ENCODE data around the gene C17orf114.
A peak's percentile ranks its signal among the peaks of the same experiment; 100 is the strongest.
"Not testable (repeated sequence)": the region's sequence is repeated elsewhere in the genome, so short reads cannot be mapped to it uniquely, and the experiment has no call there.

C17orf114 gene

DNA sequence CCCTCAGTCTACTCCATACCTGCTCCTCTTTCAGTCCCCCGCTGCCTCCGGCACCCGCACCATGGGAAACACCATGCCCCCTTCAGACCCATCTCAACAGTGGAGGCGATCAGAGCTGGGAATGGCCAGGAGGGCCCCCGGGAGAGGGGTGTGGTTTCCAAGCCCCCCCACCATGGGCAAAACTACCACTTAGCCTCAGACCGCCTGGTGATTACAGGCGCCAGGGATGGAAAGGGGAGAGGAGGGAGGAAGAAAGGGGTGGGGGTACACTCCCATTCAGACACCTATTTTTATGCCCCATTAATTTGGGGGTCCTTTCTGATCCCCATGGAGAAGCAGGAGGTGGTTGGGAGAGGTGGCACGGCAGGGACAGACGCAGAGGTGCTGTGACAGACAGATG lies at the start of gene C17orf114:
Gene C17orf114 (minus strand): TSS at position 101 of the 400 bp plus-strand sequence.
- no peak for DNase-seq

DNA sequence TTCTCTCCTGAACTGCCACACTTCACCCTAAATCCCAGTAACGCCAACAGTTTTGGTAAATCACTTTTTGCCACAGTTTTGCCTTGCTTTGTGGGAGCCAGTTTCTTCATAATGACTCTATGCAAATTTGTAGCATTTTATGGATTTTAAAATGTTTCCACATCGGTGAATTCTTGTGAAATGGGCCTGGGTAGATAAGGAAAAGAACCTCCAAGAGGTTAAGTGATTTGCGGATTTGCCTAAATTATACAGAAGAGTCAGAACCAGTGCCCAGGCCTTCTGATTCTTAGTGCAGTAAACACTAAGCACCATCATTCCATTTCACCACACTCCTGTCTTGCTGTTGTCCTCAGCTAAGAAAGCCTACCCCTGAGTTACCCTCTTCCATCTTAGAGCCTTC lies 49.0 kb upstream of the C17orf114 start:
- no peak for DNase-seq

DNA sequence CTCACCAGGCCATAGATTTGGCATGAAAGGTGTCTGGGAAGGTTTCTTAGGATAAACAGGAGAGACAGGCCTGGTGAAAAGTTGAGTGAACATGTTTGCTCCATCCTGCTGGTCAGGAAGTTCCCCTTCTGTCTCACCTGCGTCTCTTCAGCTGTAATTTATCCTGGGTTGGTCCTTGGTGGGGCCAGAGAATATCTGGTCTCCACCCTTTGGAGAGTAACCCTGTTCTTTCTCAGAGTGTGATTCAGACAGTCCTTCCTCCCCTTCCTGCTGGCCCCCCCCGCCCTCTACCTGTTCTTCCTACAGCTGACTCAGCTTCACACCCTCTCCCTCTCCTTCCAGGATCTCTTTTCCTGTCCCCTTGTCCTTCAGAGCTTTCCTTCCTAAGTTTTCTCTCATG lies 48.1 kb upstream of the C17orf114 start:
- no peak for DNase-seq

DNA sequence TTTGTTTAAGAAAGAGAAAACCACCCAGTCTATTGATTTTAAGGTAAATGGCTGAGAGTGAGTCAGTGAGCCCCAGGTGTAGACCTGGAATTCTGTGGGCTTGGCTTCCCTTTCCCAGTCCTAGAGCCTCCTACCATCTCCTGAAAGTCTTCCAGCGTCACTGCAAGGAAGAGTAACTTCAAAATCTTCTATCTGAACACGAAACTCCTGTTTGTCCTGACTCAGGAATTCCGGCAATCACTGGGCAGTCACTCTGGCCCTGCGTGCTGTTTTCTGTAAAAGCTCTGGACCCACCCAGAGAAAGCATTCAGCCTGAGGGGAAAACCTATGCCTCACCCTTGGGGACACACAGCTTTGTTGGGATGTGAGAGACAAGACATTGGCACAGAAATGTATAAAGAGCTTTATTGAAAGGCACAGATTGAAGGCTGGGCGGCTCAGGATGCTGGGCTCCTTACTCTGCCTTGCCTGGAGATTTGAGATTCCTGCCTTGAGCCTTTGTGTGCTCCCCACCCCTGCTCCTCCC lies 46.9 kb upstream of the C17orf114 start:
- DNase-seq = no peak

DNA sequence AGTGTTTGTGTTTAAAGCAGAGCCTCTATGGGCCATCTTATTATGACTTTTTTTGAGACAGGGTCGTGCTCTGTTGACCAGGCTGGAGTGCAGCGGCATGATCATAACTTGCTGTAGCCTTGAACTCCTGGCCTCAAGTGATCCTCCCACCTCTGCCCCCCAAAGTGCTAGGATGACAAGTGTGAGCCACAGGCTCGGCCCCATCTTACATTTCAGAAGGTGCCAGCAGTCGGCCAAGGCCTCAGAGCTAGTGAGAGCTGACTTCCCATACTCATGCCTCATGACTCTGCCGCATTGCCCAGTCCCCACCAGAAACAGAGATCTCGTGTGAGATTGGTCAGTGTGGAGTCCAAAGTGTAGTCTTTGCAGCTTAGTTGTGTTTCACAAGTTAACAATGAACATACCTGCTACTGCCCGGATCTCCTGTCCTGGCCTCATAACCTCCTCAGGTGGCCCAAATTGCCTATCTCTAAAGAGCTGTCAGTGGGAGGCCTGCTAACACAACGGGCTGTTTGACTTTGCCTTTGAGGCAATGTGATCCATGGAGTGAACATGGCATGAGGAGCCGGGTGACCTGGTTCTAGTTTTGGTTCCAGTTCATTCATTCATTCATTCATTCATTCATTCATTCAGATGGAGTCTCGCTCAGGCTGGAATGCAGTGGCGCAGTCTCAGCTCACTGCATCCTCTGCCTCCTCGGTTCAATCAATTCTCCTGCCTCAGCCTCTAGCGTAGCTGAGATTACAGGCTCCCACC lies 44.7 kb upstream of the C17orf114 start:
- DNase-seq = no peak

DNA sequence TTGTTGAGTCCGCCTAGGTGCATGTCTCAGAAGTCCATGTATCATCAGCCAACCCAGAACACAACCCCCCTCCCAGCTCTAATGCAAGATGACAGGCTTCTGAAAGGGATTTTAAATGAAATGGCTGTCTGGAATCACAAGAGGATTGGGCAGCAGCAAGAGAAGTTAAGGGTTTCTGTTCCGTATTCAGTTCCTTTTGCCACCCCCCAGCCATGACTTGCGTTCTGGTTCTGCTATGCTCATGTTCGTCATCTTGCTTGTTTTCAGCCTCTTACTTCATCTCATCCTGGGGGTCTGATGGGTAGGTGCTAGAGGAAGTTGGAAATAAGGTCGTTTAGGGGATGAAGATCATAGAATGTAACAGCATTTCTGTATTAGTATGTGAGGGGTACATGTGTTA lies 43.0 kb upstream of the C17orf114 start:
- DNase-seq = no peak

DNA sequence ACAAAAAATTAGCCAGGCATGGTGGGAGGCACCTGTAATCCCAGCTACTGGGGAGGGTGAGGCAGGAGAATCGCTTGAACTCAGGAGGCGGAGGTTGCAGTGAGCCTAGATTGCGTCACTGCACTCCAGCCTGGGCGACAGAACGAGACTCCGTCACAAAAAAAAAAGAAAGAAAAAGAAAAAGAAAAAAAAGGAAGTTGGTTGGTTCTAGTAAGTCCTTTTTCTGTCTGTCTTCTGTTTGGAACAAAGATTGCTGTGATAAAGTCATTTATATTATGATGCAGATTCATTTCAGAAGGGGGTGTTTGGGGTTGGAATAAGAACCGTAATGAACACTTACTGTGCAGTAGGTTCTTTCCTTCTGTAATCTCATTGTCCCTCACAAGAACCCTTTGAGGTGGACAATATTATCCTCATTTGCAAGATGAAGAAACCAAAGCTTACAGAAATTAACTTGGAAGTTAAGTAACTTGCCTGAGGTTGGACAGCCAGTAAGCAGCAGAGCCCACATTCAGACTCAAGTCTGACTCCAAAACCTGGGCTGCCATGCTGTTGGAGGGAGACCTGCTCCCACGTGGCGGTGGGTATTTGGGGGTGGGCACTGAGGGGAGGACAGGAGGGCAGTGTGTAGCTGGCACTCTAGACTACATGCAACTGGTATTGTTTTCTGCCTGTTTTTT lies 41.3 kb upstream of the C17orf114 start:
- no peak for DNase-seq

DNA sequence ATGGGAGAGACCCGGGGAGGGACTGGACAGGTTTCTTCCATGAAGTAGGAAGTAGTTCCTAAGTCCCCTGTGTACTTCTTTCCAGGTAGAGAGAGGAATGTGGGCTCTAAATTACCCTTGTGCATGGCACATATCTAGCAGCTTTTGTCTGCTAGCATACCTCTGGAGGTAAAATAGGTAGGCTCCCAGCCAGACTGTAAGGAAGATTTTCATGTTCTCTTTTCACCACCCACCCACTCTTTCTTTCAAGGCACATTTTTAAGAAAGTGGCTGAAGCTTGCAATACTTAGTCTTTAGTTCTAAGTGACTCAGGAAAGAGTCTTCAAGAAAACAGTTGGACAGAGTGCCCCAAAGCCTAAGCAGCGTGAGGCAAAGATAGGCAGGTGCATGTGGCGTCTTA lies 40.2 kb upstream of the C17orf114 start:
- DNase-seq = no peak

DNA sequence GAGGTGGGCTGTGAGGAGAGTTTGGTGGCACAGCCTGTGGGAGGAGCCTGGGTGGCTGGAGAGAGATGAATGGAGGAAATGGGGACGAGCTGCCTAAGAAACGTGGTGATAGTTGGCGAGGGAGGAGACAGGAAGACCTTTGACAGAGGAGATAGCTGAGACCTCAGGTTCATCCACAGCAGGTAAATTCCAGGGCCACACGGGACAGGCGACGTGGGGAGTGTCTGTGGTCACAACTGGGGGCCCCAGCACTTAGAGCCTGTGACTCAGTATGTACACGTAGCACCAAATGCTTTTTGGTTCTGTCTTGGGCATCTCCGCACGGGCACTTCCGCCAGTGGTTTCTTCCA lies 38.7 kb upstream of the C17orf114 start:
- DNase-seq = no peak

DNA sequence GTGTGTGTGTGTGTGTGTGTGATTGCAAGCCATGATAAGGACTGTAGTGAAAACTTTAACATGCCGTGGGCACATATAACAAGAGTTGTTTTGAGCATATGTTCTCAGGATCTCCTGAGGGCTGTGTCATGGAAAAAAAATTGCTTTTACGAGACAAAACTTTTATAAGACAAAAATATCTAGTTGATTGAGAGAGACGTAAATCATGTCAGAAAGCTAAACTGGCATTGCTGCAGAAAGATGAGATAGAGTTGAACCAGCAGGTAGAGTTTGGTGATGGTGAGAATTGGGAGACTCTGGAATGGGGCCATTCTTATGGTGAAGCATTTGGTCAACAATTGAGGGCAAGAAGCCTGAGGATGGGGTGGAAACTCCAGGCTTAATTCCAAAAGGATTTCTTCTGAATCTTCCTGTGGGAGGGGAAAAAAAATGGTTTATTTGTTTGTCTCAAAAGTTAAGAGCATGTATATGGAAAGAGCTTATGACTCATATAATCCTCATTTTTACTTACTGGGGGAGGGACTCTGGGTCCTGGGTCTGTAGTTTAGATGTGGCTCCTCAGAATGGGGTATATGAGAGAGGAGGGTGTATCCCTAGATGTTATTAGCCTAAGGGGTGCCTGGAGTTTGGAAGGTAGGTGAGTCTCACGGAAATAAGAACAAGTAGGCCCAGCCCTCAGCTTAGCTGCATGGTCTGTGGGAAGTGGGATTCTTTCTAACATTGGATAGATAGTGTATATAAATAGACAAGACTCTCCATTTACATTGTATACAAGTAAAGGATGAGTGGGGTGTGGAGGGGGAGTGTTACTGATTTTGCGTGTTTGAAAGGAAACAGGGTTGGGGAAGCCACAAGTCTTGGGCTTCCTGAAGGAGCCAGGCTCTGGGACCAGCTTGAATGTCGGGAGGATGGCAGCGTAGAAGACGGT lies 38.1 kb upstream of the C17orf114 start:
- DNase-seq = no peak

DNA sequence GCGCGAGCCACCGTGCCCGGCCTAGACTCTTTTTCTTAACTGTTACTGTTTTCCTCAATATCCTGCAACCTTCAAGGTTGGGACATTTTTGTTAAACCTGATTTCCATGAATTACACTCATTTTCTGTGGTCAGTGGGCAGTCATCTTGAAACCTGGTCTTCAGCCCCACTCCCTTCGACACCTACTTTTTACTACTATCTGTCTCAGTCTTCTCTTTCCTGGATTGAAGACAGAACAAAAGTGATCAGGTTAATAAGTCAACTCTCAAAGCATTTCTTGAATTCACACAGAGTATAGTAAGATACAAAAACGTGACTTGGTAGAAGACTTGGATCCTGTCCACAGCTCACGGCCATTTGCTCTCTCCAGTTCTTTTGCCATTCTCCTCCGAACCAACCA lies 37.1 kb upstream of the C17orf114 start:
- no peak for DNase-seq

DNA sequence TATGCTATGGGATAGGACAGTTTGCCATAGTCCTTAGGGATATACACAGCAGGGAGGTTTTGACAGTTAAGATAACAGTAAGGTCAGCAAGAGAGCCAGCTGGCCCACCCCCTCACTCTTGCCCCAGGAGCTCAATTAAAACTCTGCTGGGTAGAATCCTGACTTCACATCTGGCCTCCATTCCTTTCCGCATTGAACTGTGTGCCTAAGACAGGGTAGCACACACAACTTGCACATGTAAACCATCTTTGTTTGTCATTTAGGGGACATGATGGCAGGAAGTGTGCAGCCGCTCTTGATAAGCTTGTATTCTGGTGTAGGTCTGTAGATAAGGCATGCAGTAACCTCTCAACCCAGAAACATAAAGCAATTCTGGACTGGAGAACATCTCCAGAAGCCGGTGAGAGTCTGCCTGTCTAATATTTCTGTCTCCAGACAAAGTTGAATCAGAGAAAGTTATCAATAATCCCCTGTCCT lies 36.2 kb upstream of the C17orf114 start:
- no peak for DNase-seq

DNA sequence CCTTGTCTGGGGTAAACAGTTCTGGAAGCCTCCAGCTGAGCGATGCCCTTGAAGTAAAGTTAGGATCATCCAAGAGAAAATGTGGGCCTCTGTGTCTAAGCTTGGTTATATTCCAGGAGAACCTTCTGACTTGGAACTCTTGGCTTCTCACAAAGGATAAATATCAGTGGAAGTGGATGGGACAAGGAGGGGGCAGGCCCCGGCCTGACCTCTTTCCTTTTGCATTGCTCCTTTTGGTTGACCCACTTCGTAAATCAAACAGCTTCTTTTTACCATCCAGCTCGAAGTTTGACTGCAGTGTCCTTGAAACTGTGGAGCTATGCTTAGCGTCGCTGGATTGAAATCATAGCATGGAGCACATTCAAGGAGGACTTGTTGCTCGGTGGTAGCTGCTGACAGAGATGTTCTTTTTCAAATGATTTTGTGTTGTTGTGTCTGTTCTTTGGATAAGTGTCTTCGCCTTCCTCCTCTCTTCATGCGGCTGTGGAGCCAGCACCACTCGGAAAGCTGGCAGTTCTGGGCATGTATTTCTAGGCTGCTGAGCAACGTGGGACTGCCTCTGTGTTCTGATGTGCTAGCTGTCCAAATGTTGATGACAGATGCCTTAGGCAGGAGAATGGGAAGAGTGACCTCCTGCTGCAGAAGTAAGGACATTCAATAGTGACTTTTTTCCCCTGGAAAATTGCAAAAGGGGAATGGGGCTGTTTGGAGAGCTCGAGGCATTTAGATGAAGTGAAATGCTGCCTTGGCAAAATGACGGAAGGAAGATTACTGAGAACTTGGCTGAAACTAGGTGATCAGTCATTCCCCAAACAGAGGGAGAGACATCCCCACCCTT lies 35.6 kb upstream of the C17orf114 start:
- DNase-seq = no peak

DNA sequence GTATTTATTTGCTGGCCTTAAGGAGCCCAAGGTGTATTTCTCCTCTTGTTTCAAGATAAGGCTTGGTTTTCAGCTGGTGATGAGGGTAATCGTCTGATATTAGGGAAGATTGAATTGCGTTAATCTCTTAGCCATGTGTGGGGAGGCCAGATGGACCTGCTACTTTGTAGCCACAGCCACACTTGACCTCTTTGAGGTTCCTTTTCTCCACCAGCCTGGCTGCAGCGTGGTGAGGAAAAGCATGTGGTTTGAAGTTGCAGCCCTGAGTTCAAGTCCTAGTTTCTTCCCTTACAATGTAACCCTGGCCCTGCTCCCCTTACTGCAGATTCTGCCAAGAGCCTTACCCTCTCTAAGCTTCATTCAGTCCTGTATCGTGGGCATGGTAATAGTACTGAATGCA lies 34.1 kb upstream of the C17orf114 start:
- no peak for DNase-seq

DNA sequence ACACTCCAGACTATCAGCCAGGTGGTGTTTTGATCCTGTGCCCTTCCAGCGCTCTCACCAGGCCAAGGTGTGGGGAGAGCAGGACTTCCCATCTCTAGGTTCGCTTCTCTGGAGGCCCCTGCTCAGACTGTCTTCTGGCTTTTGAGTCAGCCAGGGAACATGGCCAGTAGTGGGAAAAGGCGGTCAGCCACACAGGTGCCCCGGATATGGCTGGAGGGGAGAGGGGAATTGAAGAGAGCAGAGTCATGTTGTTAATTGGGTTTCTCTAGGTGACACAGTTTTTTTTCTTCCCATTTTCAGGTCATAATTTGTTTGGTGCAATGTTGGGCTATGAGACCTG lies 32.5 kb upstream of the C17orf114 start:
- no peak for DNase-seq

DNA sequence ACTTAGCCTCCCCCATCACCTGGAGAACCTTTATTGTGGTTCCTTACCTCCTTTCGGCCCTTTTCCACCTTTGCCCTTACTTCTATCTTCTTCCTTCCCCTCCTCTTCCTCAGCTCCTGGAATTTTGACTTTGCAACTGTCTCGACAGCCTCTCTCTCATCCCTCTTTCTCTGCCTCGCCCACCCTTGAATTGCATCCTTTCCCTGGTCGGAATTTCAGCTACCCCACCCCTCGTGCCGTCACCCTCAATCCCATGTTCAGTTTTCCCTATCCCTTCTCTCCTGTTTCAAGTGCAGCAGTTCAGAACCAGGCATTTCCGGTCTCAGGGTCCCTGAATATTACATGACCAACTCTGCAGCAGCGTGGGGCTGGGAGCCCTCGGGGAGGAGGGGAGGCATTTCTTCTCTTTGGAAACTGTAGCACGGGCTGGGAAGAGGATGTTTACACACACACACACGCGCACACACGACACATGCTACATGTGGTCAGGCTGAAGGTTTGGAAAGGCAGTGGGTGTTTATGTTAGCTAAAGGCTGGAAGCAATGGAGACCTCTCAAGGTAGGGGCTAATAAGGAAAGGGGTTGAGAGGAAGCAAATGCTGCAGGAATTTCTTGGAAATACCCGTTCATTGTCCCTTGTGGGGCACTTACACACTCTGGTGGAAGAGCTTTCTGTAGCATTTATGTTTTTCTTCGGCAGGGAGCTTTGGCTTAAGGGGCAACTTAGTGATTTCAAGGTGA lies 32.0 kb upstream of the C17orf114 start:
- DNase-seq = no peak

DNA sequence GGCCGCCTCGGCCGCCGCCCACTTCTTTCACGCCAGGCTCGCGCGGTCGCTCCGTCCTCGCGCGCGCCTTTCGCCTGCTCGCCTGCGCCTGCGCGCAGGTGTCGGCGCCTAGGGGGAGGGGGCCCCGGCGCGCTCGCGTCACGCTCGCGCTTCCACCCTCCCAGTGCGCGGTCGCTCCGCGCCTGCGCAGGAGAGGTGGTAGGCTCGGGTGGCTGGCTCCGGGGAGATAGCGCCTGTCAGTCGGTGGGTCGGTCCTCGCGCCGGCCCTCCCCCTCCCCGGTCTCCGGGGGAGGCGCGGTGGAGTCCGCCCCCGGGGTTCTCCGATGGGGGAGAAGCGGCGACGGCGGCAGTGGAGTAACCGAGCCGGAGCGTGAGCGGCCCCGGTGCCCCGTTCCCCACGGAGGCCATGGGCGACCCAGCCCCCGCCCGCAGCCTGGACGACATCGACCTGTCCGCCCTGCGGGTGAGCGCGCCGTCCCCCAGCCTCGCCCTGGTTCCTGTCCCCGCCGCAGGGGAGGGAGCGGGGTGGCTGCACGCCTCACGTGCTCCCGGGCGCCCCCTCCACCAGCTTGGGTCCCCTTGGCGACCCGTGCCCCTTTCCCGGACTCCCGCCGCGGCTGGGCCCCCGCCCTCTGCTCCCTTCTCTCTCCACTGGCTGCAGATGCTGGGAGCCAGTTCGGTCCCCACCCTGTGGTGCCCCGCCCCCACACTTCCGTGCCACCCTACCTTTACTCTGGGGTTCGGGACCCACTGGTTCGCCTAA lies 31.2 kb upstream of the C17orf114 start, which contains the start of gene MINK1:
Gene MINK1 (plus strand): TSS at position 163 of the 763 bp plus-strand sequence. CDS start 244 bp downstream, at position 407.
- peak; percentile 94 for DNase-seq

DNA sequence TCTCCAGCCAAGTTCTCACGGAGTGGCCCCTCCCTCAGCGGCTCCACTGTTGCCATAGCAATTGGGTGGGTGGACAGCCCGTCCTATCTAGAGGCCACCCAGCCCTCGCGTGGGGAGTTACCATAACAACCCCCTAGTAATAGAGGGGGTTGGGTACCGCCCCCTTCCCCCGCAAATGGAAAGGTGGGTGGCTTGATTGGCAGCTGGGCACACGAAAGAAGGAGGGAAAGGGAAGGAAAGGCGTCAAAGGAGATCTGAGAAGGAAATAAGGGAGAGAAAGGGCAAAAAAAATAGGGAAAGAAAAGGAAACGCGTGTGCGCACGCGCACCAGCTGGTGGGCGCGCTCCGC lies 30.7 kb upstream of the C17orf114 start:
- DNase-seq = not testable (repeated sequence)

DNA sequence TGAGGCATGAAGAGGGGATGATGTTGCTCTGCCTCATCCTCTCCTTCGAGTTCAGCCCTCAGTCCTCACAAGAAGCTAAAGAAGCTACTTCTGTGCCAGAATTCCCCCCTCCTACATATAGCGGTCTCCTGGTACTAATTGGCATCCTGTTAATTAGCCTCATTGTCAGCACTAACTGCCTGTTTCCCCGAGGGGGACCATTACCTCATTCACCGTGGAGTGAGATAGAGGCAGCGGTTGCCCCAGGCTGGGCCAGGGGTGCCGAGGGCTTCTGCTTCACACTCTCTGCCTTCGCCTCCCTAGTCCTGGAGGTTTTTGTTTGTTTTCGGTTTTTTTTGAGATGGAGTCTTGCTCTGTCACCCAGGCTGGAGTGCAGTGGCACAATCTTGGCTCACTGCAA lies 25.3 kb upstream of the C17orf114 start:
- DNase-seq = no peak

DNA sequence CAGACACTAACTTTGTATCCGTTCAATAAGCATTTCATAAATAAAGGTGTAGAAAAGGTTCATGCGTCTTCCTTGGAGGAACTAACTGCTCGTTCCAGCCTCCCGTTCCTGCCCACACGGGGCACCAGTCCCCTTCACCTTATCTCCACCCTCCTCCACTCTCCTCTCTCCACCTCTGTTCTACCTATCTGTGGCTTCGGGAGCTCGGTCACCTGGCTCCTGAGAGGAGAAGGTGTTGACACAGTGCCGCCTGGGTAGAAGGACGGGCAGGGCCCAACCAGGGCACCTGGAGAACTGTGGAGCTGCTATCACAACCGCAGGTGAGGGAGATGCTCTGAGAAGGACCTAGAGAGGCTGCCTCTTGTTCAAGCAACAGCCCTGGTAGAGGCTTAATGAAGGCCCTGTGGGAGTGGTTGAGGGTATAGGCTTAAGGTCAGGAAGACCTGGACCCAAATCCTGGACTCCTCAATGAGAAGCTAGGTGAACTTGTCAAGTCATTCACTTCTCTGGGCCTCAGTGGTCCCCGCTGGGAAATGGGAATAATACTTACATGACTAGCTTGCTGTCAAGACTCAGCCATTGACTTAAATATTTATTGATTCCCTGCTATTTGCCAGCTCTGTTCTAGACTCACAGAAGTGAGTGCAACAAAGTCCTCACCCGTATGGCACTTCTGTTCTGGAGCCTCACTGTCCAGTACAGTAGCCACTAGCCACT lies 21.4 kb upstream of the C17orf114 start:
- DNase-seq = no peak

Measured in activated CD4-positive, alpha-beta T cell treated with anti-CD3 and anti-CD28 coated beads, Interleukin-2, amount 50 U/mL, for 16 hours (primary cell).